Epithelial cell of prostate (primary cell): Measurements from ENCODE around the gene NT5C1A.

ENCODE experiments used
- DNase-seq: peaks from one replicate; pipeline ENCODE4 v3.0.0-alpha.2; 2011; ENCODE audit warnings: low read depth, low spot score
- H3K27ac ChIP-seq: fragments of 450-650 bp; 2 replicates; pipeline ENCODE4 v1.5.1; 2017; ENCODE audit warnings: mild to moderate bottlenecking

NT5C1A gene

GRCh38 chr1:39643705-39644104 is 28.2 kb downstream of the NT5C1A start:
- DNase-seq = no peak
- no peak overlapping the region for H3K27ac ChIP-seq

- DNase-seq = no peak
- H3K27ac ChIP-seq = no peak overlapping the region
Measured at GRCh38 chr1:39642796-39643195, 29.1 kb downstream of the NT5C1A start.

- H3K27ac ChIP-seq = no peak overlapping the region
- DNase-seq = no peak
Measured at GRCh38 chr1:39640861-39641260, 31.0 kb downstream of the NT5C1A start.

- no peak within 1 kb of the TSS for H3K27ac ChIP-seq
Measured at GRCh38 chr1:39639305-39640130, 32.4 kb downstream of the NT5C1A start, which contains the start of gene HEYL. HEYL (minus strand) TSS chr1:39639643; CDS start chr1:39639625, 18 bp downstream.

GRCh38 chr1:39638965-39639304 is 33.0 kb downstream of the NT5C1A start:
- DNase-seq = no peak
- no peak overlapping the region for H3K27ac ChIP-seq

More at GRCh38 chr1:39639305-39640130, 32.4 kb downstream of the NT5C1A start, which contains the start of gene HEYL:
- no peak for DNase-seq

- H3K27ac ChIP-seq = no peak overlapping the region
- DNase-seq = no peak
Measured at GRCh38 chr1:39637361-39637760, 34.5 kb downstream of the NT5C1A start.

GRCh38 chr1:39635871-39636210 is 36.1 kb downstream of the NT5C1A start:
- DNase-seq = no peak

GRCh38 chr1:39635205-39635870 is 36.6 kb downstream of the NT5C1A start:
- H3K27ac ChIP-seq = no peak overlapping the region
- DNase-seq = no peak

More at GRCh38 chr1:39635871-39636210, 36.1 kb downstream of the NT5C1A start:
- no peak overlapping the region for H3K27ac ChIP-seq

- H3K27ac ChIP-seq = no peak overlapping the region
- DNase-seq = no peak
Measured at GRCh38 chr1:39633422-39633821, 38.5 kb downstream of the NT5C1A start.

GRCh38 chr1:39632682-39633417 is 39.1 kb downstream of the NT5C1A start:
- no peak for DNase-seq

GRCh38 chr1:39632323-39632681 is 39.6 kb downstream of the NT5C1A start:
- H3K27ac ChIP-seq = no peak overlapping the region
- no peak for DNase-seq

More at GRCh38 chr1:39632682-39633417, 39.1 kb downstream of the NT5C1A start:
- H3K27ac ChIP-seq = no peak overlapping the region

- H3K27ac ChIP-seq = no peak overlapping the region
- no peak for DNase-seq
Measured at GRCh38 chr1:39631361-39632322, 40.3 kb downstream of the NT5C1A start.

GRCh38 chr1:39628807-39629350 is 43.0 kb downstream of the NT5C1A start:
- no peak for DNase-seq
- no peak overlapping the region for H3K27ac ChIP-seq

- no peak overlapping the region for H3K27ac ChIP-seq
- no peak for DNase-seq
Measured at GRCh38 chr1:39626646-39627045, 45.3 kb downstream of the NT5C1A start.

- H3K27ac ChIP-seq = no peak overlapping the region
- no peak for DNase-seq
Measured at GRCh38 chr1:39625462-39626273, 46.2 kb downstream of the NT5C1A start.

- H3K27ac ChIP-seq = no peak overlapping the region
- DNase-seq = no peak
Measured at GRCh38 chr1:39625009-39625408, 46.9 kb downstream of the NT5C1A start.

- DNase-seq = no peak
- no peak overlapping the region for H3K27ac ChIP-seq
Measured at GRCh38 chr1:39623053-39623452, 48.9 kb downstream of the NT5C1A start.

GRCh38 chr1:39622427-39622826 is 49.5 kb downstream of the NT5C1A start:
- no peak for DNase-seq
- H3K27ac ChIP-seq = no peak overlapping the region

GRCh38 chr1:39620659-39621165 is 51.2 kb downstream of the NT5C1A start:
- no peak for DNase-seq
- no peak overlapping the region for H3K27ac ChIP-seq
